ENCODE results near the gene GSDME.

GRCh38 chr7:24669971-24670591 lies 87.2 kb downstream of the GSDME start:
- TF ChIP-seq CTCF (IDR thresholded peaks at IDR 0.05), result no peak
- TF ChIP-seq POLR2AphosphoS5 (IDR thresholded peaks at IDR 0.05), result no peak
- TF ChIP-seq EP300 (IDR thresholded peaks at IDR 0.05), result no peak
- no peak for TF ChIP-seq POLR2A (IDR thresholded peaks at IDR 0.05)

All from upper lobe of left lung (tissue), 4 donors.